ENCODE data around the gene RECQL. TPM values are rescaled to one million over a fixed set of nuclear protein-coding genes. Genes with fewer than 3 reads are reported as not detected.

The RECQL gene
- total RNA-seq, 4 donors from 2014 or later, result 21.4 to 33.0 (median 30.8) TPM

GRCh38 chr12:21521541-21521940 lies 20.1 kb upstream of the RECQL start:
- peaks cover 0 to under 1% of the 10 kb centered on the region in 2 donors for H3K27me3 ChIP-seq
- H3K4me3 ChIP-seq, result no peak overlapping the region
- peaks cover 0 to 11% (median 0%) of the 10 kb centered on the region in 3 donors for H3K36me3 ChIP-seq
- no peaks in the 10 kb centered on the region for H3K9me3 ChIP-seq
- WGBS, 2 donors, result 62 to 64% methylated on average over 1 of the region's 1 CpG
- no peak overlapping the region for H3K27ac ChIP-seq
- H3K4me1 ChIP-seq, result no peaks in the 10 kb centered on the region
- DNase-seq (ENCODE audit: low spot score in 2 of 2), result no peak
- no peak for TF ChIP-seq EP300 (IDR thresholded peaks at IDR 0.05)
- TF ChIP-seq POLR2A (IDR thresholded peaks at IDR 0.05), result no peak
- no peak for TF ChIP-seq CTCF (IDR thresholded peaks at IDR 0.05)

- Histone ChIP-seq H3K27me3 (no peaks in the 10 kb centered on the region), H3K27ac (no peak overlapping the region), H3K4me3 (no peak overlapping the region), H3K36me3 (peaks cover 0 to 32% (median 0%) of the 10 kb centered on the region in 3 donors), H3K9me3 (no peaks in the 10 kb centered on the region), H3K4me1 (no peaks in the 10 kb centered on the region)
- DNase-seq (ENCODE audit: low spot score in 2 of 2), result no peak
- WGBS, 2 donors, result 91 to 96% methylated on average over 3 of the region's 3 CpGs
- TF ChIP-seq POLR2A (IDR thresholded peaks at IDR 0.05) (no peak), EP300 (IDR thresholded peaks at IDR 0.05) (no peak), CTCF (IDR thresholded peaks at IDR 0.05) (no peak)
These were observed 17.0 kb upstream of the RECQL start for GRCh38 chr12:21518451-21518850.

- Histone ChIP-seq H3K9me3 (no peaks in the 10 kb centered on the region), H3K27me3 (no peaks in the 10 kb centered on the region), H3K27ac (no peak overlapping the region), H3K4me3 (no peak overlapping the region), H3K36me3 (peaks cover 0 to 44% (median 2%) of the 10 kb centered on the region in 3 donors), H3K4me1 (no peaks in the 10 kb centered on the region)
- no peak for DNase-seq (ENCODE audit: low spot score in 2 of 2)
- TF ChIP-seq CTCF (IDR thresholded peaks at IDR 0.05), result no peak
- TF ChIP-seq EP300 (IDR thresholded peaks at IDR 0.05), result no peak
- no peak for TF ChIP-seq POLR2A (IDR thresholded peaks at IDR 0.05)
- 36 to 56% methylated on average over 2 of the region's 2 CpGs for WGBS, 2 donors
These were observed 14.8 kb upstream of the RECQL start for GRCh38 chr12:21516281-21516680.

GRCh38 chr12:21509768-21510167 lies 8.3 kb upstream of the RECQL start:
- H3K9me3 ChIP-seq, result no peaks in the 10 kb centered on the region
- H3K36me3 ChIP-seq, result peaks cover 0 to 40% (median 2%) of the 10 kb centered on the region in 3 donors
- peaks cover 0 to 6% (median 0%) of the 10 kb centered on the region in 4 donors for H3K4me1 ChIP-seq
- H3K4me3 ChIP-seq, result no peak overlapping the region
- DNase-seq (ENCODE audit: low spot score in 2 of 2), result no peak
- no peak for TF ChIP-seq CTCF (IDR thresholded peaks at IDR 0.05)
- no peak for TF ChIP-seq EP300 (IDR thresholded peaks at IDR 0.05)
- TF ChIP-seq POLR2A (IDR thresholded peaks at IDR 0.05), result no peak
- 44 to 46% methylated on average over 2 of the region's 2 CpGs for WGBS, 2 donors
- no peak overlapping the region for H3K27ac ChIP-seq
- H3K27me3 ChIP-seq, result no peaks in the 10 kb centered on the region

- WGBS, 2 donors, result 73 to 74% methylated on average over 2 of the region's 2 CpGs
- H3K36me3 ChIP-seq, result peaks cover 0 to 22% (median 0%) of the 10 kb centered on the region in 3 donors
- H3K4me1 ChIP-seq, result peaks cover 0 to 26% (median 11%) of the 10 kb centered on the region in 4 donors
- H3K9me3 ChIP-seq, result no peaks in the 10 kb centered on the region
- no peaks in the 10 kb centered on the region for H3K27me3 ChIP-seq
- no peak for DNase-seq (ENCODE audit: low spot score in 2 of 2)
- no peak for TF ChIP-seq CTCF (IDR thresholded peaks at IDR 0.05)
- TF ChIP-seq EP300 (IDR thresholded peaks at IDR 0.05), result no peak
- TF ChIP-seq POLR2A (IDR thresholded peaks at IDR 0.05), result no peak
- H3K4me3 ChIP-seq, result no peak overlapping the region
- H3K27ac ChIP-seq, result no peak overlapping the region
These were observed 6.4 kb upstream of the RECQL start for GRCh38 chr12:21507849-21508248.

All from tibial nerve (tissue), 4 donors.